Measurements from ENCODE around the gene CCDC74B.
"Not testable (repeated sequence)": the region's sequence is repeated elsewhere in the genome, so short reads cannot be mapped to it uniquely, and the experiment has no call there.

- TF ChIP-seq REST (IDR thresholded peaks at IDR 0.05); CTCF (IDR thresholded peaks at IDR 0.05; ENCODE audit: low read depth, low read length, missing input control); FOXA1 (IDR thresholded peaks at IDR 0.05); HNF4A (conservative IDR thresholded peaks at IDR 0.05); TAF1 (conservative IDR thresholded peaks at IDR 0.05); SP1 (IDR thresholded peaks at IDR 0.05); YY1 (IDR thresholded peaks at IDR 0.05); EGR1 (IDR thresholded peaks at IDR 0.05; ENCODE audit: low read depth in 2 of 2); RAD21 (IDR thresholded peaks at IDR 0.05); GABPA (IDR thresholded peaks at IDR 0.05 in 1 of 2, conservative IDR thresholded peaks at IDR 0.05 in 1 of 2); ZBTB33 (IDR thresholded peaks at IDR 0.05); MAX (IDR thresholded peaks at IDR 0.05); ATF3 (IDR thresholded peaks at IDR 0.05): not testable (repeated sequence)
These were observed at the start of gene CCDC74B for GRCh38 chr2:130145006-130145414.
